NCI-H128 (cell line): Measurements from ENCODE around the gene MAP4K3.
A peak's percentile ranks its signal among the peaks of the same experiment; 100 is the strongest.
"Not testable (repeated sequence)": the region's sequence is repeated elsewhere in the genome, so short reads cannot be mapped to it uniquely, and the experiment has no call there.

ENCODE experiments used
- DNase-seq: peaks from one replicate; lab custom pipeline; 2025; ENCODE audit not compliant: unreplicated experiment; lab: John Stamatoyannopoulos, UW

Gene MAP4K3

DNA sequence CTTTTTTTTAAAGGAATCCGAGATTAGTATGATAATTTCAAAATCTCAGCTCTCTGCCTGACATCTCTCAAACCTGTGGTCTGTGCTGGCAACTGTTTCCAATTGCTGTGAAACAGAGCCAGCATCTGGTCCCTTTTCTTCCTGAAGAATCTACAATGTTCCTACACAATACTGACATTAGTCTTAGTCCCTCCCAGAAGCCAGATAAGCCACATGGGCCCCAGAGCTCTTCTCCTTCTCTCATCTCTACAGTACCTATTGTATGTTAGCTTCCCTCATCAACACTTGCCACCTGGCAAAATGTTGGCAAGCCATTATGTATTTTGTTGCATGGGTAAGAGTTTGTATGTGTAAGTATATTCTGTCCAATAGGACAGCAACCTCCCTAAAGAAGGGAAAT, 130.5 kb downstream of the MAP4K3 start:
- DNase-seq, result no peak

DNA sequence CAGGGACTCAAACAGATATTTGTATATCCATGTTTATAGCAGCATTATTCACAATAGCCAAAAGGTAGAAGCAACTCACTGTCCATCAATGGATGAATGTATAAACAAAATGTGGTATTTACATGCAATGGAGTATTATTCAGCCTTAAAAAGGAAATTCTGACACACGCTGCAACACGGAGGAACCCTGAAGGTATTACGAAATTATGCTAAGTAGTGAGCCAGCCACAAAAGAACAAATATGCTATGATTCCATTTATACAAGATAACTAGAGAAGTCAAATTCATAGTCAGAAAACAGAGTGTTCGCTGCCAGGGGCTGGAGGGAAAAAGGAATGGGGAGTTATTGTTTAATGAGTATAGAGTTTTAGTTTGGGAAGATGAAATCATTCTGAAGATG, 132.4 kb downstream of the MAP4K3 start:
- DNase-seq, result no peak

DNA sequence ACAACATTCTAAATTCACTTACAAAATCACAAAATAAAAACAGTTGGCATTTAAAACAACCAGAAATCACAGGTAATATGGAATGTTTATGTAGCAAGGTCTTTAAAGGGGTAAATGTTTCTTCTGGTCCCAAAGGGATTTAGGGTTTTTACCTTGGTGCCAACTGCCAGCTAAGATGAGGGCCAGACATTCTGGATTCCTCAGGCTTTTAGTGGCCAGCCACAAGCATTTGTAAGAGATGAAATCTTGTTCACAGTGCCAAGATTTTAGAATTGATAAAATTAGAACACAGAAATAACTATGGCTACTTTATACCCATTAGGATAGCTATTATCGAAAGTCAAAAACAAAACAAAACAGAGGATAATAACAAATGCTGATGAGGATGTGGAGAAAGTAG, 132.9 kb downstream of the MAP4K3 start:
- DNase-seq, result no peak

DNA sequence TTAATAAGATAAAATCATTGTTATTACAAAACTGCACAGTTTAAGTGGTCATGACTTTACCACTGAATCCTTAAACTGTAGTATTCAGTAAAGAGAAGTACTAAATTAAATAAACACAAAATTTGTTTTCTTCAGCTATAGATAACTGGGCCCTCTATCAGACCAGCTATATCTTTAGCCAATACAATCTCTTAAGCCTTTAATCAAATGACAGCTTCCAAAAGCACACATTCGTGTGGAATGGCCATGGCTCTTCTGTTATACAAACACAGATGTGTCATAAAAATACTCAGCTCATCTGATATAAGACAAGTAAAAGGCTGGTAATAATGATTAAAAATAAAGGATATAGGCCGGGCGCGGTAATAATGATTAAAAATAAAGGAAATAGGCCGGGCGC, 135.7 kb downstream of the MAP4K3 start:
- DNase-seq, result no peak

DNA sequence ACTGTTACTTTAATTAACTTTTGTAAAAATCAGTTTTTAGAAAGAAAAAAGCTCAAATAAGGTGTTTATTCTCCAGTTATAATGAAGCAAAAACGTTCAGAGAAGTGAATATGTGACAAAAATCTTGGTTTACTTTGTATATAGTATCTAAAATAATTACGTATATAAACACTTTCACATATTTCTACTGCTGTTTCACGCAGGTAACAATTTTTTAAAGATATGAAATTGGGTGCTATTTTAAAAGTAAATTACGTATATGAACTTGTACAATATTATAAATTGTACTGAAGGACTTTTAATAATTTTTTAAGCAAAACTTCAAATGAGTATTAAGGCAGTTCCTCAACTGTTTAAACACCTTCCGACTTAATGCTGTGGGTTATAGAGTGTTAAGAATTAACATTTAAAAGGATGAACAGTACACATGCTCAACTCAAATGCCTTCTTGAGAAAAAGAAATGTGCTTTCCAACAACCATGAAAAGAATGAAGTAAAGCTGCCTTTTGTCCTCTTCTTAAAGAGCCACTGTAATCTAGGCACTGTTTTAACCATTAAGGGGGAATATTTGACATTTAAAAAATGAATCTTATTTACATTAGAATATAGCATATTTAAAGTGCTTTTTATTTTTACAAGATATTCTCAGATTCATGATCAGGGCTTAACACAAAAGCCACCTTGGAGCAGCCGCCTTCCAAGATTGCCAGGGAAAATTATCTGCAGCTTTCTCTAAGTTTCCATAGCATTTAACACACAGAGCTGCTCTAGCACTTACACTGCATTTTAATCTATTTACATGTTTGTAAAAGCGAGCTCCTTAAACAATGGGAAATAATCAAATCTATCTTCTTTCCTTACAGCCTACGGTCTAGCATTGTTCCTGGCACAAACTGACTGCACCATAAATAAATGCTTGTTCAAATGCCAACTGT, 136.8 kb downstream of the MAP4K3 start:
- no peak for DNase-seq

DNA sequence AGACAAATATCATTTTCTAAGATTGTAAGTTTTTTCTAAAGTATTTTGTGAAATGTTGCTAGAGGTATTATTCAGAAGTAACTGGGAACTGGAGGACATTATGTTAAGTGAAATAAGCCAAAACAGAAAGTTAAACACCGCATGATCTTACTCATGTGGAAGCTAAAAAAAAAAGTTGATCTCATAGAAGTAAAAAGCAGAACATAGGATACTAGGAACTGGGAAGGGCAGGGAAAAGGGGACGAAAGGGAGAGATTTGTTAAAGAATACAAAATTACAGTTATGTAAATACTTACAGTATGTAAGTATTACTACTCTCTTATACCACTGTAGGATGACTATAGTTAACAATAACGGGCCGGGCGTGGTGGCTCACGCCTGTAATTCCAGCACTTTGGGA, 146.7 kb downstream of the MAP4K3 start:
- DNase-seq, result no peak

DNA sequence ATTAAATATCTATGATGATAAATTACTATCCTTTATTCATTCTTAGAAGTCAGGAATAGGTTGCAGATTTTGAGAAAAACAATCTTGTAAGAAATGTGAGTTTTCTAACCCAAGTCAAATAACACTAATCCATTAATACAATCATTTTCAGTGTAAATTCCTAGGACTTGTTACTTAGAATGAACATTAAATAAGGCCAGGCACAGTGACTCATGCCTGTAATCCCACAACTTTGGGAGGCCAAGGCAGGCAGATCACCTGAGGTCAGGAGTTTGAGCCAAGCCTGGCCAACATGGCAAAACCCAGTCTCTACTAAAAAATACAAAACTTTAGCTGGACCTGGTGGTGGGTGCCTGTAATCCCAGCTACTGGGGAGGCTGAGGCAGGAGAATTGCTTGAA, 147.5 kb downstream of the MAP4K3 start:
- DNase-seq, result no peak

DNA sequence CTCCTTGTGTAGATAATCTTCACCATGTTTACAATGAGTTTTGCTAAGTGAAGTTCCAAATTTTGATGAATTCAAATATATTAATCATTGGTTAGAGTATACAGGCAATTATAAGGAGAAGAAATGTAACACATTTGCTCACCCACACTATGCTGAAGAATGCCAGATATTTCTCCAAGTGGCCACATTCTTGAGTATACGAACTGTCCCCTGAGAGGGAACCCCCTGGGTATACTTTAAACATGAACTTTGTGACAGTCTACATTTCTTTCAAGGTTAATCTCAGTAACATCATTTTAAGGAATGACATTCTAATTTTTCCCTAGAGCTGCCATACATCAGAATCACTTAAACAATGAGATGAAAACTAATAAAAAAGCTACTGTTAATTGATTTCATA, 153.5 kb downstream of the MAP4K3 start:
- no peak for DNase-seq

DNA sequence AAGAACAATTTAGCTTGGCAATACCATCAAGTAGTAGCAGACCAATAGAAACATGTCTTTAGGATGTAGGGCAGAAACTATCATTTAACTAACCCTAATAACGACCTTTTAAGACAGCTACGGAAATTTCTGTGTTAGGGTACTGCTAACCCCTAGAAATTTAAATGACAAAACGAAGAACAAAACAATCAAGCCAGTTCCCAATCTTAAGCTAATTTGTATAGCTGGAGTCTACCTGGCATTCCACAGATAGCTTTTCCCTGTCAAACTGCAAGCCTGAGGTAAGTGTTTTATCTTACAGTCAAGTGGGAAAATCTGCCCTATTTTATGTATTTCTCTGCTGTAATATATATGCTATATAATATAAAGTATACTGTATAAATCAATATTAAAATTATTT, 155.7 kb downstream of the MAP4K3 start:
- DNase-seq, result no peak

DNA sequence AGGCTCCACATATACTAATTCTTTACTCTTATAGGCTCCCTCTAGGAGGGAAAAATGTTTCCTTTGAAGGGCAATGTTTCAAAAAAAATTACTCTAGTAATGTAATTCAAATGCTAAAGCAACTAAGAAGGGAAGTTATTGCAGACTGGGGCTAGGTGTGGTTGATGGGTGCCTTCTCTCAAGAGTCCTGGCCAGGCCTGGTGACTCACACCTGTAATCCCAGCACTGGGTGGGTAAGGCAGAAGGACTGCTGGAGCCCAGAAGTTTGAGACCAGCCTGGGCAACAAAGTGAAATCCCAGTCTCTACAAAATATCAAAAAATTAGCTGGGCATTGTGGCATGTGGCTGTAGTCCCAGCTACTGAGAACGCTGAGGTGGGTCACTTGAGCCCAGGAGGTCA, 162.1 kb downstream of the MAP4K3 start:
- DNase-seq, result no peak

DNA sequence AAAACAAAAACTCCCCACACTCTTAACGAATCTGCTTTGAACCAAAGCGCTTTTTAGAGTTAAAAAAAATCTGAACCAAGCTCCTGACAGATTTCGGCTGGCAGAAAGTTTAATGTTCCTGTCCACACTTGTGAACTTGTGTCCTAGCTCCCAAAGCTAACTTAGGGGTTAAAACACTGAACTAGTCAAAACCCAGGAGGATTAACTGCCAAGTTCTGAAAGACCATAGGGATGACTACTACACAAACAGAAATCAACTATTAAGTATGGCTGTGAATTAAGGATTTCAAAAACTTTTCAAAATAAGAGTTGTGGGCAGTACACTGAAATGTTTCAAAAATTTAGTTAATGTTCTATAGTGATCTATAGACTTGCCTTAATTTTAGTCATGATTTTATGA, 167.1 kb downstream of the MAP4K3 start:
- no peak for DNase-seq

DNA sequence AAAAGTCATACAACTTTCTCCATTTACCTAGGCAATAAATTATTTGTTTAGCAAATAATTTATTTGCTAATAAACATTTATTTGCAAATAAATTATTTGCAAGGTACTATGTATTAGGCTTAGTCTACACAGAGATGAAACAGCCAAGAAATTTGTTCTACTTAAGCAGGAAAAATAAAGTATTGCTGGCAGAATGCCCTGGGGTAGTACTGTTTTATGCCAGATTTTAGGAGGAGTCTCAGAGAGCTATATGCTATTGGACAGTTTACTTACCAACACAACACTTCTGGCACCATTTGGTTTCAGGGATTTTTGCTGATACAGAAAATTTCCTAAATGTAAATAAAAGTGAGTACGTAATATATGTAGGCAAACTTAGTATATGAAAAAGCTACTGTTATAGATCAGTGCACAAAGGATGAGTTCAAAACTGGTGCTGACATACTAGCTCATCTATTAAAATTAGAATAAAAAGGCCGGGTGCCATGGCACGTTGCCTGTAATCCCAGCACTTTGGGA, 170.1 kb downstream of the MAP4K3 start:
- DNase-seq, result no peak

DNA sequence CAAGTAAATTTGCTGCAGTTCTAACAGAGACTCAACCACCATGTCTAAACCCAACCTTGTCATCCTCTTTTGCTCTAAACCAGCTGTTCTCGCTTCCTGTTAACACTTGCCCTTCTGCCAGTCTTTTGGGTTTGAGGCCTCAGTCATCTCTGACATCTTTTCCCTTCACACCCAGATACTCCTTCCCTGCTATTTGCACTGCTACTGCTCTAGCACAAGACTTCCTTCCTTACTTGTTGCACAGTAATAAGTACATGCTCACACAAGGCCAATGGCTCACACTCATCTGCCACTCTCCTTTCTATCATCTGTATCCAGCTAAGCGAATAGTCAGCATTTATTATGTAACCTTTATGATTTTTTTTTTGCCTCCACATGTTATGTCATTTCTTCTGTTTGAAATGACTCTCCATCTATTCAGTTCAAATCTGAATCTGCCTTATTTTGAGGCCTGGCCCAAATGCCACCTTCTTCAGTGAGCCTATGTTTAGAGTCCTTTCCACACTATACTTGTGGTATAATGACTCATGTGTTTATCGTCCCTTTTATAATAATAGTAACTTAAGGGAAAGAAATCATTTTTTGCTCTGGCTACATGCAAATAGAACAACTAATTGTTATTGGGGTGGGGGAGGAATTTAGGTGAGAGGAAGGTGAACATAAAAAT, 170.8 kb downstream of the MAP4K3 start:
- no peak for DNase-seq

DNA sequence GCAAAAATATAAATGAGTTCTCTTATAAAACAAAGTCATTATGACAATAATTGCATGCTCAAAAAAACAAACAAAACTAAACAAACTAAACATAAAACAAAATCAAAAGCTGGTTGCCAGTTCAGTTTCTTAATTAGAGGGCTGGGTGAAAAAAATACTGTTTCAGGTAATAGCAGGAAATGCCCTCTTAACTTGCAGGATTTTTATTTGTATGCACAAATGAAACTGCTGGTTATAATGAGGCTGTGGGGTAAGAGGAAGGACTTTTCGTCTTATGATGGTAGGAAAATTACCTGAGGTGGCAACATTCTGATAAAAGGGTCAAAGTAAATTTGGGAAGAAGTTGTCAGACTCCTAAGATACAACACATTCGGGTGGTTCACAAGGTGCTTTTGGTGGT, 171.8 kb downstream of the MAP4K3 start:
- no peak for DNase-seq

DNA sequence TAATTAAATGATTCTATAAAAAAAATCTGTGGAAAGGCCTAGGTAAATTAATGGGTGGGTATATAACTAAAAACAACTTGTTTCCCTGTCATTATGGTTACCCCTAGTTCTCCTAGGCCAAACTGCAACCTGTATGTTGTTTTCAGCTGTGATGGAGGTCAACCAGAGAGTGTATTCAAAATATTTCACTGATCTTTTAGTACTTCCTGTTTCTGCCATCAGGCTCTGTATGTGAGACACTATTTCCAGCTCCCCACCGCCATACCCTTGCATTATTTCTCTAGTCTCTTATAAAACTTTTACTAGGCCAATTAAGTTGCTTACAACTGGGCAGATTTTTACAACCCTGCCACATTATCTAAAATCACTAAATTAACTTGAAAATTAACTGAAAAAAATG, 172.4 kb downstream of the MAP4K3 start:
- DNase-seq, result no peak

DNA sequence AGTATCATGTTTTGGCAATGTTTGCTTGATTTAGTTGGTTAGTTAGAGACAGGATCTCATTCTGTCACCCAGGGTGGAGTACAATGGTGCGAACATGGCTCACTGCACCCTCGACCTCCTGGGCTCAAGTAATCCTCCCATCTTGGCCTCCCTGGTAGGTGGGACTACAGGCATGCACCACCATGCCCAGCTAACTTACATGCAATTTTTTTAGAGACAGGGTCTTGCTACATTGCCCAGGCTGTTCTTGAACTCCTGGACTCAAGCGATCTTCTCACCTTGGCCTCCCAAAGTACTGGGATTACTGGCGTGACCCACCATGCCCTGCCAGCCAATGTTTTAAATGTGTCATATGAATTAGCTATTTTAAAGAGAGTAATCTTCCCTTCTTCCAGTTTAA, 177.0 kb downstream of the MAP4K3 start:
- DNase-seq, result no peak

DNA sequence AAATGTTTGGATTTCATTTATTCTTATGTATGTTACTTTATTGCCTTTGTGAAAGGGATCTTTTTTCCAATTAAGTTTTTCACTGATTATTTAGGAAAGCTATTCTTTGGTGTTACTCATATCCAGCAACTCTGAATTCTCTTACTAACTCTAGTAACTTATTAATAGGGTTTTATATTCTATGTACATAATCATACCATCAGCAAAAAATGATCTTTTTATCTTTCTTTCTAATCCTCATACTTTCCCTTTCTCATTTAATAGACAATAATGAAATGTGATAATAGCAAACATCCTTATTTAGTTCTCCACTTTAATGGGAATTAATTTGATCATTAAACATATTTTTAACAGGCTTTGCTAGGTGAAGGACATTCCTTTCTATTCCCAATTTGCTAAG, 181.0 kb downstream of the MAP4K3 start:
- no peak for DNase-seq

DNA sequence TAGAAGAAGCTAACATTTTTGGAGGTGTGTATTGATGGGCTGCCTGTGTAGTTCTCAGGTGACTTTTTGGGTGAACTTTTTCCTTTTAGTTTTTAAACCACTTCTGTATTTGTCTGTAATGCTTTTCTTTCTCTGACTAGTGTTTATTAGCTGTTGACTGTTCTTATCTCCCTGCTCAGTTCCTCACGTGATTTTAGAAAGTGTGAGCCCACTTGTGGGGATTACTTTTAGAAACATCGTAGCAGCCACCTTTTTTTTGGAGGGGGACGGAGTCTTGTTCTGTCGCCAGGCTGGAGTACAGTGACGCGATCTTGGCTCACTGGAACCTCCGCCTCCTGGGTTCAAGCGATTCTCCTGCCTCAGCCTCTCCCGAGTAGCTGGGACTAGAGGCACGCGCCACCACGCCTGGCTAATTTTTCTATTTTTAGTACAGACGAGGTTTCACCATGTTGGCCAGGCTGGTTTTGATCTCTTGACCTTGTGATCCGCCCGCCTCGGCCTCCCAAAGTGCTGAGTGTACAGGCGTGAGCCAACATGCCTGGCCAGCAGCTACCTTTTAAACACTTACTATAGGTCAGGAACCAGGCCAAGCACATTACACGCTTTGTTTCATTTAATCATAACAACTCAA, 184.1 kb downstream of the MAP4K3 start:
- no peak for DNase-seq

DNA sequence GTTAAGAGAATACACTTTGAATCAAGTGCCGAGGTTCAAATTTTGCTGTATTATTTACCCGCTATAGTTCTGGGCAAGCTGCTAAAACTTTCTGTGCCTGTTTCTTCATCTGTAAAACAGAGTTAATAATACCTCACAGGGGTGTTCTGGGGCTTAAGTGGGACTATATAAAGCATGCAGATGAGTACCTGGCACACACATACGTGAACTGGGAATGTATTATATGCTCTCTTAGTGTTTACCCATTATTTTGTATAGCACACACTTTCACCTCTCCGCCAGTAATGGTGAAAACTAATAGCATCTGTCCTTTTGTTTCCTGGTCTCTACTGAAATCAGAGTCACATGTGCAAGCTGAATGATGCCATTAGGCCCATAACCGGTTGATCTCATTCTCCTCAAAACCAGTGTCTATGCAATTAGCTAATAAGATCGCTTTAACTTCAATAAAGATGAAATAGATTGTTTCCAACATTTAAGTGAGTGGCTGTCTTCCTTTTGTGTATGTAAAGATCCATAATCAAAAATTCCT, 189.5 kb downstream of the MAP4K3 start:
- peak; percentile 76 for DNase-seq

DNA sequence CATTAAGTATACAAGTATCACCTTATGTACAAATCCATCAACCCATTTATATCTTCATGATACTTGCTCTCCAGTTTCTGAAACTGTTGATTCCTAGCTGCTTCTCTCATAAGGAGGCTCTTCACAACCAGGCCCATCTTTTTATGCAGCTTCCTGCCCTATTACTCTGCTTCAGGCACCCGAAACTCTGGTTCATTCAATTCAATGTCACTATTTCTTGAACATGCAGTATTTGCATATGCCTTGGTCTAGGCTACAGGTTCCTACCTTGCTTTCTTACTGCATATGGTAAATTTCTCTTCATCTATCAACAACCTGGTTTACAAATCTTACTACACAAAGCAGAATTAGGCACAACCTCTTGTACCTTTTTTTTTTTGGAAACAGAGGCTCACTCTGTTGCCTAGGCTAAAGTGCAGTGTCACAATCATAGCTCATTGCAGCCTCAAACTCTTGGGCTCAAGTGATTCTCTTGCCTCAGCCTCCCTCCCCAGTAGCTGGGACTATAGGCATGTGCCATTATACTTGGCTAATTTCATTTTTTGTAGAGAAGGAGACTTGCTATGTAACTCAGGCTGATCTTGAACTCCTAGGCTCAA, 190.6 kb downstream of the MAP4K3 start:
- no peak for DNase-seq

DNA sequence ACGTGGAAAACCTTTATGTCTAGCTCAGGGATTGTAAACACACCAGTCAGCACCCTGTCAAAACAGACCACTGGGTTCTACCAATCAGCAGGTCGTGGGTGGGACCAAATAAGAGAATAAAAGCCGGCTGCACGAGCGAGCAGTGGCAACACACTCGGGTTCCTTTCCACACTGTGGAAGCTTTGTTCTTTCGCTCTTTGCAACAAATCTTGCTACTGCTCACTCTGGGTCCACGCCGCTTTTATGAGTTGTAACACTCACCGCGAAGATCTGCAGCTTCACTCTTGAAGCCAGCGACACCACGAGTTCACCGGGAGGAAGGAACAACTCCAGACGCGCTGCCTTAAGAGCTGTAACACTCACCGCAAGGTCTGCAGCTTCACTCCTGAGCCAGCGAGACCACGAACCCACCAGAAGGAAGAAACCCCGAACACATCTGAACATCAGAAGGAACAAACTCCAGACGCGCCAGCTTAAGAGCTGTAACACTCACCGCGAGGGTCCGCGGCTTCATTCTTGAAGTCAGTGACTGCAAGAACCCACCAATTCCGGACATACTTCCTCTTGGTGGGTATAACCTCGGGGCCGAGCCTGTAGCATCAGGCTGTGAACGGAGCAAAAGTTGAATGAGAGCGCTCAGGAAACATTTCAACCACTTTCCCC, 192.0 kb downstream of the MAP4K3 start:
- not testable (repeated sequence) for DNase-seq
